Activated CD4-positive, alpha-beta T cell treated with anti-CD3 and anti-CD28 coated beads, Interleukin-2, amount 10 ng/mL, durations not matched to agents 7 days and 5 days (primary cell): ENCODE results near the gene CLPSL1. TPM values are rescaled to one million over a fixed set of nuclear protein-coding genes. Genes with fewer than 3 reads are reported as not detected.

Experiments used
- CTCF ChIA-PET: fragments of 350-600 bp; sonication (Branson Sonifier 250); formaldehyde crosslinking; loops from one replicate; lab custom pipeline; 2021; ENCODE audit warnings: antibody characterized with exemption; lab: Charles Lee
- POLR2A ChIA-PET: fragments of 350-600 bp; sonication (Branson Sonifier 250); formaldehyde crosslinking; loops from one replicate; lab custom pipeline; 2021; ENCODE audit warnings: antibody characterized with exemption; lab: Charles Lee
- DNase-seq: peaks from one replicate; pipeline ENCODE4 v3.0.0-alpha.2; 2020
- H3K27ac Mint-ChIP-seq: one replicate; pipeline ENCODE4 v1.8.0; 2021; ENCODE audit warnings: mild to moderate bottlenecking, moderate library complexity, mixed read lengths
- H3K27me3 Mint-ChIP-seq: one replicate; pipeline ENCODE4 v1.8.0; 2021; ENCODE audit warnings: mixed read lengths
- H3K36me3 Mint-ChIP-seq: one replicate; pipeline ENCODE4 v1.8.0; 2021; ENCODE audit warnings: low read depth, mixed read lengths
- H3K4me1 Mint-ChIP-seq: one replicate; pipeline ENCODE4 v1.8.0; 2021; ENCODE audit warnings: mixed read lengths
- H3K4me3 Mint-ChIP-seq: one replicate; pipeline ENCODE4 v1.8.0; 2021; ENCODE audit warnings: mild to moderate bottlenecking, moderate library complexity, mixed read lengths
- H3K9me3 Mint-ChIP-seq: one replicate; pipeline ENCODE4 v1.8.0; 2021; ENCODE audit warnings: mixed read lengths
- total RNA-seq, 2 experiments: library from RNA; stranded (reverse); gene quantifications; one replicate each; pipeline ENCODE4 v1.2.3, GENCODE V29; 2021

Gene CLPSL1
- total RNA-seq, 2 experiments from 2014 or later, result not detected

- no peak overlapping the region for H3K27ac Mint-ChIP-seq
- no peaks in the 10 kb centered on the region for H3K36me3 Mint-ChIP-seq
- no peaks in the 10 kb centered on the region for H3K4me1 Mint-ChIP-seq
- no peaks in the 10 kb centered on the region for H3K9me3 Mint-ChIP-seq
- DNase-seq, result no peak
- ChIA-PET CTCF (interaction anchor here (1.2 kb wide), 1 partner anchor 12 kb away, joined by 4 read pairs; no protein-coding TSS in a partner anchor), POLR2A (no interaction called here)
- H3K27me3 Mint-ChIP-seq, result peaks cover 25% of the 10 kb centered on the region
- no peak overlapping the region for H3K4me3 Mint-ChIP-seq
Observed at GRCh38 chr6:35771343-35771627, 9.5 kb upstream of the CLPSL1 start.

- ChIA-PET CTCF (interaction anchor here (1.1 kb wide), 1 partner anchor 190 kb away, joined by 3 read pairs; no protein-coding TSS in a partner anchor), POLR2A (no interaction called here)
- Mint-ChIP-seq H3K27me3 (peaks cover 27% of the 10 kb centered on the region), H3K4me1 (peaks cover 5% of the 10 kb centered on the region), H3K9me3 (no peaks in the 10 kb centered on the region), H3K4me3 (no peak overlapping the region), H3K27ac (no peak overlapping the region), H3K36me3 (no peaks in the 10 kb centered on the region)
- no peak for DNase-seq
Observed at GRCh38 chr6:35774116-35774794, 6.6 kb upstream of the CLPSL1 start.

GRCh38 chr6:35775031-35775430 is 5.8 kb upstream of the CLPSL1 start:
- H3K9me3 Mint-ChIP-seq, result no peaks in the 10 kb centered on the region
- CTCF ChIA-PET, result no interaction called here
- POLR2A ChIA-PET, result no interaction called here
- H3K27ac Mint-ChIP-seq, result no peak overlapping the region
- no peak for DNase-seq
- H3K27me3 Mint-ChIP-seq, result peaks cover 26% of the 10 kb centered on the region
- H3K36me3 Mint-ChIP-seq, result no peaks in the 10 kb centered on the region
- peaks cover 5% of the 10 kb centered on the region for H3K4me1 Mint-ChIP-seq
- H3K4me3 Mint-ChIP-seq, result no peak overlapping the region

- peaks cover 5% of the 10 kb centered on the region for H3K4me1 Mint-ChIP-seq
- CTCF ChIA-PET, result no interaction called here
- H3K4me3 Mint-ChIP-seq, result peak within 1 kb of the TSS; percentile 25
- no peak for DNase-seq
- POLR2A ChIA-PET, result no interaction called here
- H3K27ac Mint-ChIP-seq, result no peak within 1 kb of the TSS
- no peaks in the 10 kb centered on the region for H3K9me3 Mint-ChIP-seq
- no peaks in the 10 kb centered on the region for H3K36me3 Mint-ChIP-seq
- peaks cover 26% of the 10 kb centered on the region for H3K27me3 Mint-ChIP-seq
Observed at GRCh38 chr6:35776364-35777215, 4.2 kb upstream of the CLPSL1 start, which contains the start of gene CLPSL2. CLPSL2 (plus strand) TSS chr6:35776598; CDS start chr6:35776619, 21 bp downstream.

- Mint-ChIP-seq H3K36me3 (no peaks in the 10 kb centered on the region), H3K4me1 (peaks cover 5% of the 10 kb centered on the region), H3K27me3 (peaks cover 26% of the 10 kb centered on the region), H3K9me3 (no peaks in the 10 kb centered on the region), H3K27ac (no peak overlapping the region), H3K4me3 (peak overlapping the region; percentile 5)
- CTCF ChIA-PET, result interaction anchor here (0.5 to 0.6 kb wide), 2 partner anchors 100 to 1994 kb away, joined by 3 to 5 read pairs; no protein-coding TSS in a partner anchor
- DNase-seq, result no peak
- POLR2A ChIA-PET, result no interaction called here
Observed at GRCh38 chr6:35777356-35778102, 3.3 kb upstream of the CLPSL1 start.

- H3K4me3 Mint-ChIP-seq, result no peak overlapping the region
- H3K4me1 Mint-ChIP-seq, result peaks cover 5% of the 10 kb centered on the region
- H3K36me3 Mint-ChIP-seq, result no peaks in the 10 kb centered on the region
- no peak overlapping the region for H3K27ac Mint-ChIP-seq
- CTCF ChIA-PET, result interaction anchor here (0.8 kb wide), 1 partner anchor 14 kb away, joined by 3 read pairs; no protein-coding TSS in a partner anchor
- POLR2A ChIA-PET, result no interaction called here
- DNase-seq, result no peak
- H3K27me3 Mint-ChIP-seq, result peaks cover 26% of the 10 kb centered on the region
- no peaks in the 10 kb centered on the region for H3K9me3 Mint-ChIP-seq
Observed at GRCh38 chr6:35778437-35778836, 2.4 kb upstream of the CLPSL1 start.

GRCh38 chr6:35781290-35781689 is 471 bp downstream of the CLPSL1 start:
- POLR2A ChIA-PET, result no interaction called here
- DNase-seq, result no peak
- Mint-ChIP-seq H3K9me3 (no peaks in the 10 kb centered on the region), H3K27ac (no peak overlapping the region), H3K36me3 (no peaks in the 10 kb centered on the region), H3K27me3 (peaks cover 24% of the 10 kb centered on the region), H3K4me1 (peaks cover 5% of the 10 kb centered on the region), H3K4me3 (no peak overlapping the region)
- CTCF ChIA-PET, result interaction anchor here (0.9 to 1.1 kb wide), 2 partner anchors 12 to 115 kb away, joined by 4 read pairs; no protein-coding TSS in a partner anchor

GRCh38 chr6:35782424-35782823 is 1.6 kb downstream of the CLPSL1 start:
- ChIA-PET POLR2A (no interaction called here), CTCF (interaction anchor here (1.1 to 1.2 kb wide), 2 partner anchors 12 to 116 kb away, joined by 4 read pairs; no protein-coding TSS in a partner anchor)
- Mint-ChIP-seq H3K9me3 (no peaks in the 10 kb centered on the region), H3K4me1 (peaks cover 2% of the 10 kb centered on the region), H3K36me3 (no peaks in the 10 kb centered on the region), H3K27me3 (peaks cover 28% of the 10 kb centered on the region), H3K4me3 (no peak overlapping the region), H3K27ac (no peak overlapping the region)
- DNase-seq, result no peak

- Mint-ChIP-seq H3K4me1 (no peaks in the 10 kb centered on the region), H3K9me3 (no peaks in the 10 kb centered on the region), H3K4me3 (no peak overlapping the region), H3K27ac (no peak overlapping the region), H3K27me3 (peaks cover 35% of the 10 kb centered on the region), H3K36me3 (no peaks in the 10 kb centered on the region)
- ChIA-PET CTCF (no interaction called here), POLR2A (no interaction called here)
- DNase-seq, result no peak
Observed at GRCh38 chr6:35784200-35784599, 3.4 kb downstream of the CLPSL1 start.

- H3K27me3 Mint-ChIP-seq, result peaks cover 45% of the 10 kb centered on the region
Observed at GRCh38 chr6:35786272-35786671, 5.5 kb downstream of the CLPSL1 start.

GRCh38 chr6:35786810-35787209 is 6.0 kb downstream of the CLPSL1 start:
- Mint-ChIP-seq H3K27ac (no peak overlapping the region), H3K36me3 (no peaks in the 10 kb centered on the region), H3K4me1 (no peaks in the 10 kb centered on the region), H3K27me3 (peaks cover 45% of the 10 kb centered on the region), H3K4me3 (no peak overlapping the region), H3K9me3 (no peaks in the 10 kb centered on the region)
- POLR2A ChIA-PET, result no interaction called here
- no peak for DNase-seq
- CTCF ChIA-PET, result interaction anchor here (0.6 to 1.8 kb wide), 3 partner anchors 10 to 94 kb away, joined by 3 to 6 read pairs (median 4); partner anchors contain the start of gene CLPS

More at GRCh38 chr6:35786272-35786671, 5.5 kb downstream of the CLPSL1 start:
- POLR2A ChIA-PET, result no interaction called here
- Mint-ChIP-seq H3K36me3 (no peaks in the 10 kb centered on the region), H3K9me3 (no peaks in the 10 kb centered on the region), H3K27ac (no peak overlapping the region), H3K4me1 (no peaks in the 10 kb centered on the region), H3K4me3 (no peak overlapping the region)
- no peak for DNase-seq
- CTCF ChIA-PET, result interaction anchor here (0.8 kb wide), 1 partner anchor 12 kb away, joined by 3 read pairs; no protein-coding TSS in a partner anchor
